ENCODE measurements around the gene PEF1.
A peak's percentile ranks its signal among the peaks of the same experiment; 100 is the strongest.

The PEF1 gene

DNA sequence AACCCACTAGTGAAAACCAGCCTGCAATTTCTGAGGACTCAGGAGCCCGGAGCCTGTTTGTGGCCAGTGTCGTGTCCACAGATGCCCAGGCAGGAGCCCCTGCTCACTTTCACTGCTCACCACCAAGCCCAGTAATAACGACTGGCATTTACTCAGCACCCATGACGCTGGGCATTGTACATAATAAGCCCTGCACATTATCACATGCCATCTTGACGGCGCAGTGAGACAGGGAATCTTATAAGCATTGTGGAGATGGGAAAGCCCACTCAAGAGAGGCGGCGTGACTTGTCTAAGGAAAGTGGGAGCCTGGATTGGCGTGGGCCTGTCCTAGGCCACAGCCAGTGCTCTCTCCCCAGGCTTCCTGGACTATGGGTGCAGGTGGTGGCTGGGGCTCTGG lies 28.8 kb upstream of the PEF1 start:
- intact Hi-C loops (cut with DNase I; ENCODE audit: low total_unique reads): loop anchor here (5.0 kb wide), 1 partner anchor 44 kb away; no protein-coding TSS in a partner anchor
- no peak for DNase-seq
- TF ChIP-seq, protein P1, sequence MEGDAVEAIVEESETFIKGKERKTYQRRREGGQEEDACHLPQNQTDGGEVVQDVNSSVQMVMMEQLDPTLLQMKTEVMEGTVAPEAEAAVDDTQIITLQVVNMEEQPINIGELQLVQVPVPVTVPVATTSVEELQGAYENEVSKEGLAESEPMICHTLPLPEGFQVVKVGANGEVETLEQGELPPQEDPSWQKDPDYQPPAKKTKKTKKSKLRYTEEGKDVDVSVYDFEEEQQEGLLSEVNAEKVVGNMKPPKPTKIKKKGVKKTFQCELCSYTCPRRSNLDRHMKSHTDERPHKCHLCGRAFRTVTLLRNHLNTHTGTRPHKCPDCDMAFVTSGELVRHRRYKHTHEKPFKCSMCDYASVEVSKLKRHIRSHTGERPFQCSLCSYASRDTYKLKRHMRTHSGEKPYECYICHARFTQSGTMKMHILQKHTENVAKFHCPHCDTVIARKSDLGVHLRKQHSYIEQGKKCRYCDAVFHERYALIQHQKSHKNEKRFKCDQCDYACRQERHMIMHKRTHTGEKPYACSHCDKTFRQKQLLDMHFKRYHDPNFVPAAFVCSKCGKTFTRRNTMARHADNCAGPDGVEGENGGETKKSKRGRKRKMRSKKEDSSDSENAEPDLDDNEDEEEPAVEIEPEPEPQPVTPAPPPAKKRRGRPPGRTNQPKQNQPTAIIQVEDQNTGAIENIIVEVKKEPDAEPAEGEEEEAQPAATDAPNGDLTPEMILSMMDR (IDR thresholded peaks at IDR 0.05): no peak
- Histone ChIP-seq H3K4me1 (peaks cover 8 to 69% (median 61%) of the 10 kb centered on the region in 4 donors), H3K4me3 (no peak overlapping the region), H3K9me3 (no peaks in the 10 kb centered on the region), H3K27me3 (no peaks in the 10 kb centered on the region), H3K36me3 (peaks cover 0 to 31% (median 7%) of the 10 kb centered on the region in 3 donors), H3K27ac (peak overlapping the region; percentile 88 to 89)

DNA sequence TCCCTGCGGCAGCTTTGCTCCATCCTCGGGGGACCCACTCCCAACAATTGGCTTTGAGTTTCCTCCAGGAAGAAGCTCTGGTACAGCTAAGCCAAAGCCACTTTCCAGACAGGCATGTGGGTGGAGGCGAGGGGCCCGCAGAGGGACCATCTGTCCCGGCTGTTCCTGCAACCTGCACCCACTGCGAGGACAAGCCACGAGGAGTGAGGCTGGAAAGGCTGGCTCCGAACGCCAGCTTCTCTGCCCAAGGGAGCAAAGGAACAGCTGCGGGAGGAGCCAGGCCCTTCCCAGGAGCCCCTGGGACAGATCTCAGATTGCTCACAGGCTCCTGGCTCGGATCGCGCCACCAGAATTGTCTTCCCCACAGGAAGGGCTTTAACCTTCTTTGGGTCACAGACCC lies 28.3 kb upstream of the PEF1 start:
- H3K4me3 ChIP-seq: no peak overlapping the region
- intact Hi-C loops (cut with DNase I; ENCODE audit: low total_unique reads): loop anchor here (5.0 kb wide), 1 partner anchor 44 kb away; no protein-coding TSS in a partner anchor
- peak; percentile 51 to 88 for DNase-seq
- no peaks in the 10 kb centered on the region for H3K27me3 ChIP-seq
- peaks cover 8 to 69% (median 65%) of the 10 kb centered on the region in 4 donors for H3K4me1 ChIP-seq
- H3K27ac ChIP-seq: peak overlapping the region; percentile 88 to 89
- no peaks in the 10 kb centered on the region for H3K9me3 ChIP-seq
- H3K36me3 ChIP-seq: peaks cover 0 to 26% (median 7%) of the 10 kb centered on the region in 3 donors
- TF ChIP-seq, protein P1 (IDR thresholded peaks at IDR 0.05): no peak

DNA sequence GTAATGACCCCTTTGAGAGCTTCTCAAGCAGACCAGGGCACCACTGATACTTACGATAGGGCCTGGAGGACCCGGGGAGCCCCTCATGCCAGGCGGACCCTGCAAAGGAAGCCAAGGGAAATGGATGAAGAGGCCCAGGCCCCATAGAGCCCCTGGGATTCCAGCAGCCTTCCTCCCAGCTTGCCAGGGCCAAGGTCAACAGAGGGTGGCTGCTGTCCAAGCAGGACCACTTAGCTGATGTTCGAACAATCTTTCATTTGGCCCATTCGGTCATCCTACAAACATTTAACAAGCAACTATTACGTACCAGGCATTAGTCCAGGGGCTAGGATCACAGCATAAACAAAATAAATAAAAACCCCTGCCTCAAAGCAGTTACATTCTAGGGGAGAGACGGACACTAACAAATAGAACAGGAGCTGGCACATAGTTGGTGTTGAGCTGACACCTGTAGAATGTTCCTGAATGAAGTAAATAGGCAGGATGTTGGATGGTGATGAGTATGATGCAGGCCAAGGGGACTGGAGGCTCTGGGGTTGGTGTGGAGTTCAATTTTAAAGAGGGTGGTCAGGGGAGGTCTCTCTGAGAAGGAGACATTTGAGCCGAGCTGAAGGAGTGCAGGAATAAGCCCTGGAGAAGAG lies 27.0 kb upstream of the PEF1 start:
- Histone ChIP-seq H3K4me3 (peak overlapping the region in 1 of 2 donors; percentile 7), H3K27me3 (no peaks in the 10 kb centered on the region), H3K9me3 (no peaks in the 10 kb centered on the region), H3K4me1 (peaks cover 8 to 79% (median 75%) of the 10 kb centered on the region in 4 donors), H3K27ac (peak overlapping the region; percentile 88 to 89), H3K36me3 (peaks cover 0 to 27% (median 0%) of the 10 kb centered on the region in 3 donors)
- TF ChIP-seq, protein P1 (IDR thresholded peaks at IDR 0.05): no peak
- intact Hi-C loops (cut with DNase I; ENCODE audit: low total_unique reads): loop anchor here (2.0 to 5.0 kb wide), 2 partner anchors 29 to 46 kb away; no protein-coding TSS in a partner anchor
- DNase-seq: no peak

DNA sequence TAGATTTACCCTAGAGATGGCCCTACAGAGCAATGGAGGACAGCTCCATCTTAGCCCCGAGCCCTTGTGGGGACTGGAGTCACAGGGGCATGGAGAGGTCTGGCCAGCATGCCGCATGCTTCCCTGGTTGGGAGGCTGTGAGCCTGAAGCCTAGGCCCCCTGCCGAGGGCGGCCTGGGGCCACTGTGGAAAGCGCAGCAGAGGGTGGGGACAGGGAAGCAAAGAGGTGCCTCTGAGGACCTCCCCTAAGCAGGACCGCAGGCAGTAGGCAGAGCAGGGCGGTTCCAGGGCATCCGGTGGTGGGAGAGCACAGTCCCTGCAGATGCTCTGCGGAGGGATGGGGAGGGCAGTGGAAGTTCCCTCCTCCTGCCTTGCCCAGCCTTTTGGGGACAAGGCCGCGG lies 26.5 kb upstream of the PEF1 start:
- Histone ChIP-seq H3K9me3 (no peaks in the 10 kb centered on the region), H3K4me3 (peak overlapping the region in 1 of 2 donors; percentile 7), H3K4me1 (peaks cover 8 to 85% (median 81%) of the 10 kb centered on the region in 4 donors), H3K27ac (peak overlapping the region; percentile 88 to 89), H3K27me3 (no peaks in the 10 kb centered on the region), H3K36me3 (peaks cover 0 to 29% (median 0%) of the 10 kb centered on the region in 3 donors)
- TF ChIP-seq, protein P1 (IDR thresholded peaks at IDR 0.05): no peak
- intact Hi-C loops (cut with DNase I; ENCODE audit: low total_unique reads): loop anchor here (2.0 to 5.0 kb wide), 2 partner anchors 30 to 46 kb away; no protein-coding TSS in a partner anchor
- DNase-seq: no peak

DNA sequence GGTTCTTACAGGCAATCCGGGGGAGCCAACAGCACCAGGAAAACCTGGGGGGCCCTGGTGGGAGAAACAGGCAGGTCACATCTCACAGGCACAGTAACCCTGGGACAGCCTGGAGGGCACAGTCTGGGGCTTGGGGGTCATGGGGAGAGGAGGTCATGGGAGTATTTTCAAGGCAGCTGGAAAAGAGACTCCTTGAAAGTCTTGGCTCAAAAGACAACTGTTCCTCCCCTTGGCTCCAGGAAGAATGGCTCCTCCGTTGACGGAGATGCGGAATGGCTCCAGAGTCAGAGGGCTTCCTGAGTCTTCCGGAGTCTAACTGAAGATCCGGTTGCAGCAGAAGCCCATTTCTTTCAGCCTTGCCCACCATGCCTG lies 25.9 kb upstream of the PEF1 start:
- no peaks in the 10 kb centered on the region for H3K27me3 ChIP-seq
- peaks cover 0 to 33% (median 0%) of the 10 kb centered on the region in 3 donors for H3K36me3 ChIP-seq
- peak overlapping the region; percentile 32 to 40 for H3K4me3 ChIP-seq
- H3K27ac ChIP-seq: peak overlapping the region; percentile 88 to 89
- peaks cover 8 to 90% (median 80%) of the 10 kb centered on the region in 4 donors for H3K4me1 ChIP-seq
- no peak for DNase-seq
- TF ChIP-seq, protein P1 (IDR thresholded peaks at IDR 0.05): no peak
- intact Hi-C loops (cut with DNase I; ENCODE audit: low total_unique reads): loop anchor here (2.0 to 5.0 kb wide), 2 partner anchors 30 to 47 kb away; no protein-coding TSS in a partner anchor
- no peaks in the 10 kb centered on the region for H3K9me3 ChIP-seq
